Islet of Langerhans (tissue), 1 donor: Measurements from ENCODE around the gene CNDP2.

Source experiments
- FAIRE-seq: peaks from one replicate; lab custom pipeline; 2011; peaks lifted over from hg19 to GRCh38; lab: Jason Lieb, UNC

The CNDP2 gene

GRCh38 chr18:74571895-74572680, 75.9 kb downstream of the CNDP2 start:
- no peak for FAIRE-seq

- FAIRE-seq = no peak
Measured at GRCh38 chr18:74573053-74573452, 76.9 kb downstream of the CNDP2 start.
